HG03432 (cell line): ENCODE results near the gene HNRNPF.
"Not testable (repeated sequence)": the region's sequence is repeated elsewhere in the genome, so short reads cannot be mapped to it uniquely, and the experiment has no call there.

Experiments
- ATAC-seq: cut with Tn5 transposase; IDR thresholded peaks from one replicate; pipeline ENCODE4 v1.9.1; 2021; ENCODE audit warnings: mild to moderate bottlenecking, moderate library complexity; ENCODE audit not compliant: unreplicated experiment

HNRNPF gene

DNA sequence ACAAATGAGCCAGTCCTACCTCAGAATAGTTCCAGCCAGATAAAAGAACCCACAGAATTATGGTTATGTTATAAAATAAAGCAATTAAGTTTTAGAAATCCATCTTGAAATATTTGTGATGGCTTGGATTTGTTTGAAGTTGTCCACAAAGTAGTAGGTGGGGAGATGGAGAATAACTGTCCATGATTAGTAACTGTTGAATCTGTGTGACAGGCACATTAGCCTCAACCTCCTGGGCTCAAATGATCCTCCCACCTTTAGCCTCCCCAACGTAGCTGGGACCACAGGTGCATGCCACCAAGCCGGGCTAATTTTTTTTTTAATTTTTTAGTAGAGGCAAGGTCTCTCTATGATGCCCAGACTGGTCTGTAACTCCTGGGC is 10.1 kb downstream of the HNRNPF start:
- ATAC-seq: no peak

DNA sequence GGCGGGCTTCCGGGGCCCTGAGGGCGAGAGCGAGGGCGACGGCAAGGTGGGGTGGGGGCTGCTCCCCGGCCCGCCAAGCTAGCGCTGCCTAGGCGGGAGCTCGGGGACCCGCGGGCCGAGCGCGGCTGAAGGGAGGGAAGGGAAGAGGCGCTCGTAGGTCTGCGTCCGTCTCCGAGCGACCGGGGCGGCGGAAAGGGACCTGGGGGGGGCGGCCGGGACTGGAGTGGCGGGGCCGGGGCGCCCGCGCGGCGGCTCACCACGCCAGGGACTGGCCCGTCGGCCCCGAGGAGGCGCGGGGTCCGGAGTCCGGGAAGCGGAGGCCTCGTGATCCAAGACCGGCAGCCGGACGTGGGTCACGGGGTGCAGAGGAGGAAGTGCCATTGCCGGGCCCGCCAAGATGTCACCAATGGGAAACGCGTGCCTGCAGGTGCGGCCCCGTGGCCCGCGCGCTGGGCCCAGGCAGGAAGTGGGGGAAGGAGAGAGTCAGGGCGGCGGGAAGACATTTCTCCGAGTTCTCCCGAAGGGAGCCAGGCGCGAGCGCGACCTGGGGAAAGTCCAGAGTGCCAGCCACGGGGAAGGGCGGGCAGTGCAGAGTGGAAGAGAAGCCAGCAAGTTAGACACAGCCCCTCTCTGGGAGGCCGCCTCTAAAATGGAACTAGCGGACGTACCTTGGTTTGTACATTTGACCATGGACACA is 11.9 kb downstream of the HNRNPF start:
- peak; percentile 87 for ATAC-seq

DNA sequence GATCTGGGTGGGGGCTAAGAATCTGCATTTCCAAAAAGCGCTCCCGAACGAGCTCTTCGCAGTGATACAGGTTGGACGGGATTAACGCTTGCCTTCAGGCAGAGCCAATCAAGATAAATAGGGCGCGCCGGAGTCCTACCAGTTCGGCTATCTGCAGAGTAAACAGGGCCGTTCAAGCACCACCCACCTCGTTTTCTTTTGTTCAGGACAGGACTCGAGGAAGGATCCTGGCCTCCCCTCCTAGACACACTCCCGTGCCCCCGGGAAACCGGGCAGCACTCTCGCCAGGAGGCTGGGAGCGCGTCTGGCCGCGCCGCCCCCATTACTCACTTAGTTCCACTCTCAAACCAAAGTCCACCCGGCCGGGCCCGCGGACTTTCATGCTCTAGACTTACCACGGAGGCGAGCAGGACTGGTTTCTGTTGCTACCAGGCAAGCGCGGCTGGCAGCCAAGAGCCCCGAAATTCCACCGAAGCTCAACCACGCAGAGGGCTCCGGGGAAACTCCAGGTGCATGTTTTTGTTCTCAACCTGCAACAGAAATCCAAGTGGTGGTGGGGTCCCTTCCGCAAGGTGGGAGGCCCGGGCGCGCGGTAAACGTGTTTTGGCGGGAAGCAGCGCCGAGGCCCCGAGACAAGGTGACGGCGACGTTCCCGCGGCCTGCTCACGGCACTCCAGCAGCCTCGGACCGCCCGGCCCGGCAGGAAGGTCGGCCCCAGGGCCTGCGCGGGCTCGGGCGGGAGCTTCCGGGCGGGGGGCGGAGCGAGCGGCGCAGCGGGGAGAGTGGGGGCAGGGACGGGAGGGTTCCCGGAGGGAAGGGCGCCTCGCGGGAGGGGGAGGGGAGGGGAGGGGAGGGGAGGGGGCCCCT is 12.7 kb downstream of the HNRNPF start:
- peak; percentile 66 for ATAC-seq

DNA sequence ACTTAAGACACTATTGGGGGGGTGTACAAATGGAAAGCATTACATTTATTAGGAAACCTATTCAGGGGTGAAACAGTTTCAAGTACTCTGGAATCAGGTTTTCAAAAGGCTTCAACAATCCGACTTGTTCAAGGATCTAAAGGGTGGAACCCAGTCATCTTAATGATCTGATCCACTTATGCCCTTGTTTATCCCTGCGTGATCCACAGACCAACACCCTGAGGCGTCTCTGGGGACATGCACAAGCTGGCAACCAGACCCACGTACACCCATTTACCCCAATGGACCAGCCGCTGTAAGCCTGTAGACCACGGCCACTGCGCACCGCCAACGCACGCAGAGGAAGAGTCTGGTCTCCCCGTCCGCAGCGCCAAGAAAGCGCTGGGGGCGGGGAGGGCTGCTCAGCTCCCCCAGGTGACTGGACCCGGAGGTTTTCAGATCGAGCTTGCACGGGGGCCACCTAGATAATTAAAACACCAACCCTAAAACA is 13.4 kb downstream of the HNRNPF start:
- ATAC-seq: no peak

DNA sequence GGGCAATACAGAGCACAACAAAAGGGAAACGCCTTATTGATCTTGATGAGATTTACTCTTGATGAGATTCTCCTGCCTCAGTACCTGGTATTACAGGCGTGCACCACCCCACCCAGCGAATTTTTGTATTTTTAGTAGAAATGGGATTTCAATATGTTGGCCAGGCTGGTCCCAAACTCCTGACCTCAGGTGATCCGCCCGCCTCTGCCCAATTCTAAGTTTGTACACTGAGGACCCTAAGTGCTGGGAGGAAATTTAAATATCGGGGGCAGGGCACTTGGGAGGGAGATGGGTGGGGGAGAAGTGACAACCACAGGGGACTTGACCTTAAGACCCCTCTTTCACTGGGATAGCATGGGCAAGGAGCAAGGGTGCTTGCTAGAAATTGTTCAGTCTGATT is 14.1 kb downstream of the HNRNPF start:
- no peak for ATAC-seq

DNA sequence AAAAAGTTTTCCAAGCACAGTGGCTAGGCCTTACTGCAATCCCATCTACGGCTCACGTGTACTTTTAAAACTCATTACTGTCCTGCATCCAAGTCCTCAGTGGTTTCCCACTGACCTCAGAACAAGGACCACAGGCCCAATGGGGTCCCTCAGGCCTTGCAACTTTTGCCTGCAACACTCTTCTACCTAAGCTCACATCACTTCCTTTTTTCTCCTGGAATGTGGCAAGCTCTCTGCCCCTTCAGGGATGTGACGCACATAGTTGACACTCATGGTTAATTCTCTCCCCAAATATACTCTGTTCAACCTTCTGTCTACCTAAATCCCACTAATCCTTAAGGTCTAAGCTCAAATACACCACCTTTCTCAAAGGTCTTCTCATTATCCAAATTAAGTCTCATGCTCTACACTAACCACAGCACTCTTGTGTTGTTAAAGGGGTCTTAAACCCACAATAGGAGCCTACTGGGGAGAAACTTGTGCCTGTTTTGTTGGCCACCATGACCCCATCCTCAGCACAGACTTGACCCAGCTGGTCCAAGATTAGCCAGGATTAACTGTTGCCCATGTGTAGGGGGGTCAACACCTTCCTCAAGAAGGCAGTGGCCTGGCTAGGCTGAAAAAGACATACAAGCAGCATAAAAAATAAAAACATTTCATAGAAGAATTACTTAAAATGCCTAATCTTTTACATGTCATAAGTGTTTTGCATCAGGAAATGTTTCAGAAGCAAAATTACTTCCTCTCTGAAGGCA is 15.2 kb downstream of the HNRNPF start:
- no peak for ATAC-seq

DNA sequence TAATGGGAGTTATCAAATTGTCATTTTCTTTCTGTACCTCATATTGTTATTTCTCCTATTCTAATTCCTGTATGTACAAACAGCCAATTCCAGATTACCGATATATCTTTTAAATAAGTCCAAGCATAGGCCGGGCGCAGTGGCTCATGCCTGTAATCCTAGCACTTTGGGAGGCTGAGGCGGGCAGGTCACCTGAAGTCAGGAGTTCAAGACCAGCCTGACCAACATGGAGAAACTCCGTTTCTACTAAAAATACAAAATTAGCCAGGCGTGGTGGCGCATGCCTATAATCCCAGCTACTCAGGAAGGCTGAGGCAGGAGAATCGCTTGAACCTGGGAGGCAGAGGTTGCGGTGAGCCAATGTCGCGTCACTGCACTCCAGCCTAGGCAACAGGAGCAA is 15.8 kb downstream of the HNRNPF start:
- not testable (repeated sequence) for ATAC-seq

DNA sequence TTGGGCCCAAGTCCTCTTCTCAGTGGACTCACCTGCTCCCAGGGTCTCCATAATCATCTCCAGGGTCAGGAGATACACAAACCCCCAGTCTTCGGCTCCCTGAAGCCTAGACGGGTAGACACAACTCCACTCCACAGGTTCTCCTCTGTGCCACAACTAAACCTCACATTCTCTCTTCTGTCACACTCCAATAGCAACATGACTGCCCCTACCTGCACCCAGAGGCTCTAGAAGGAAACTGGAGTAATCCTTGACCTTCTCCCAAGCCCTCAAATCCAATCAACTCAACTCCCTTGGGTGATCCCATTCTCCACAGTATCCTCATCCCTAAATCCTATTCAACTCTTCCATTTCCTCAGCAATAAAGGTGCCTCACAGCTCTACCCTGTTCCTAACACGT is 16.2 kb downstream of the HNRNPF start:
- ATAC-seq: no peak

DNA sequence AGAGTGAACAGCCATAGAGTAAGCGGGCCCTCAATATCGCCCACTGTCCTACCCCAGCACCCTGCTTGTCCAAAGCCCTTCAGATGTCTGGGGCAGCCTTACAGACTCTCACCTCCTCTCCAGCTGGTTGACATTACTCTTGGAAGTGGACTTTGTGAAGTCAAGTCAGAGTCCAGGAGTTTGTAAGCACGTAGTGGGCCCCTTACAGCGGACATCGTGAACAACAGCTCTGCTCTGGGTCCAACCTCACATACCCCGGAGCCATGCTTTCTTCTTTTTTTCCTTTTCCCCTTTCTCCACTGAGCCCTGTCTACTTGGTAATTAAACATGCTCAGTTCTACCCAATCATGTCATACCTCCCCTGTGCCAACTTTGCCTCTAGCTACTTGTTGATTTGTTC is 17.5 kb downstream of the HNRNPF start:
- ATAC-seq: no peak

DNA sequence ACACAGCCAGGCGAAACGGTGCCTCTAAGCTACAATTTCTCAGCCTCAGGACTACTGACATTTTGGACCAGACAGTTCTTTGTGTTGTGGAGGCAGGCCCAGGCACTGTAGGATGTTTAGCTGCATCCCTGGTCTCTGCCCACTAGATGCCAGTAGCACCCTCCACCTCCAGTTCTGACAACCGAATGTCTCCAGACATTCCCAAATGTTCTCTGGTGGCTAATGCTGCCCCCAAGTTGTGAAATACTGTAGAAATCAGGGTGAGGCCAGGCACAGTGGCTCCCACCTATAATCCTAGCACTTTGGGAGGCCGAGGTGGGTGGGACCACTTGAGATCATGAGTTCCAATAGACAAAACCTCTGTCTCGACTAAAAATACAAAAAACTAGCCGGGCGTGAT is 18.2 kb downstream of the HNRNPF start:
- no peak for ATAC-seq

DNA sequence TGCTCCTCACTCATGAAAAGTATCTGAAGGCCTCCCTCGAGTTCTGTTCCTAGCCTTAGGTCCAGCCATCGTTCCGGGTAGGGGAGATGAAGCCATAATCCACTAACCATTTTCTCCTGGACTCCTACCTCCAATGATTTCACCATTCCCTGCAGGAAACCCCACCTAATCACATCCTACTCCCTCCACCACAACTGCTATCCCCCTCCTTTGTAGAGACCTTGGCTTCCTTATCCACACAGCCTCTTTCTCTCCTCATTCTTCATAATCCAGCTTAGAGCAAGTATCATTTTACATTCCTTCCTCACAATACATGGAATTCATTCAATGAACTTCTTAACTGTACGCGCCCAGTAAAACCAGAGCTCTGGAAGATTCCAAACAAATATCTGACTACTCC is 18.7 kb downstream of the HNRNPF start:
- ATAC-seq: no peak

DNA sequence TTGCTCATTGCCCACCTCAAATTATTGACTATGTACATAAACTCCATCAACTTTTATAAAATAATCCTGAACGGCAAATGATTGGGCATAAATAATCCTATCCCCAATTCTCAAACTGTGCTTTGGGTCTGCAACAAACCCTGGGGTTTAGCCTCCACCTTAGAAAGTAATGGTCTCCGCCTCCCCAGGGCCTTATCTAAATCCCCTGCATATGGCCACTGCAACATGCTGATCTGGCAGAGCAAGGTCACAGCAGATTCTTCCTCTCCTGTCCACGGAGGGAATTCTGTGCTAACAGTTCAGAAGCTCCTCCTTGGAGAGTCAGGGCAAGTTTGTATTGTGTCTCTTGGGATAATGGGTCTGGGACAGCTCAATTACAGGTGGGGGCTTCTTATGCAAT is 19.1 kb downstream of the HNRNPF start:
- ATAC-seq: no peak

DNA sequence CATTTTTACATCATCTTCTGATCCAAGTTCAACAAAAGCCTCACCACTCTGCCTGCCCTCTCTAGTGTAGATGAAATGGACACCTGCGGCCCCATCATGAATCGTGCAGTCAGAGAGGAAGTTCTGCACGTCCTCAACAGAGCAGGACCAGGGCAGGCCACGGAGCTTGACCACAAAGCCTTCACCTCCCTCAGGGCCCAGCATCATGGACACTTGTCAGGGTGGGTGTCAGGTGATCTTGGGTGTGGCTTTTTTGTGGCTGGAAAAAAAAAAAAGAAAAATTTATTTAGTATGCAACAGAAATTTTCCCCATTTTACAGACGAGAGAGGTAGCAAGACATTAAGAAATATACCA is 21.3 kb downstream of the HNRNPF start:
- ATAC-seq: no peak

DNA sequence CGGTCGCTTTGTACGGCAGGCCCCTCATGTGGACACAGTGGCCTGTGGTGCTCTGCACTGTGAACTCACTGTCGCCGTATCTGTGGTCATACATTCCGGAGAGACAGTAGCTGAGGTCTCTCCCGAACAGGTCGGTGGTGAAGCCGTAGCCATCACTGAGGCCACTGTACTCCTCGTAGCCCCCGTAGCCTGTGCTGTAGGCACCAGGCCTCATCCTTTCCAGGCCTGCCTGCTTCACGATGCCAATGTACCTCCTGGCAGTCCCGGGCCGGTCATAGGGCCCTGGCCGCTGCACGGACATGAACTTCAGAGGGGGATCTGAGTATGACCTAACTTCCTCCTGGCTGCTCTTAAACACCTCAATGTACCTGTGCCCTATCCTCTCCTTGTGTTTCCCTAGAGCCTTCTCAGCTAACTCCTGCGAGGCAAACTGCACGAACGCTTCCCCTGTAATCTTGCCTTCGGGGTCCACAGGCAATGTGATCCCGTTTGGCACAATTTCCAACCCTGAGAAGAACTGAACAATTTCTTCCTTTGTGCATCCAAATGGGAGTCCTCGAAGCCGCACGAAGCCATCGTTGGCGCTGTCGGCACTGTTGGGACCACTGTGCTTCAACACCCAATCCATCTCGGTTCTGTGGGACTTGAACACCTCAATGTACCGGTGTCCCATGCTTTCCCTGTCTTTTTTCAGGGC is 21.9 kb downstream of the HNRNPF start:
- no peak for ATAC-seq

DNA sequence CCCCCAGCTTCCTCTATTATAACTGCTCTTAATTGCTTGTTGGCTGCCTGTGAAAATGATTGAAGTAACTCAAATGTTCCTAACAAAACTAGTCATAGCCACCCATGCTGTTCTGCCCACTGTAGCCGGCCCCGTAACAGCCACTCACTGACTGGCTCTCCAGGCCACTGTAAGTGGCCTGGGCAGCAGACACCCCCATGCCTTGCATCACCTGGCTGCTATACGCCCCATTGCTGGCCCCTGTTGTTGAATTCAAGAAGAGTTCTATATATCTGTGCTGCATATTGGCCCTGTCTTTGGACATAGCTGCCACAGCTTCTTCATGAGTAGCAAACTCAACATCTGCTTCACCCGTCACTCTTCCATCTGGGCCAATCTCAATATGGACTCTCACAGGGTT is 22.4 kb downstream of the HNRNPF start:
- no peak for ATAC-seq

DNA sequence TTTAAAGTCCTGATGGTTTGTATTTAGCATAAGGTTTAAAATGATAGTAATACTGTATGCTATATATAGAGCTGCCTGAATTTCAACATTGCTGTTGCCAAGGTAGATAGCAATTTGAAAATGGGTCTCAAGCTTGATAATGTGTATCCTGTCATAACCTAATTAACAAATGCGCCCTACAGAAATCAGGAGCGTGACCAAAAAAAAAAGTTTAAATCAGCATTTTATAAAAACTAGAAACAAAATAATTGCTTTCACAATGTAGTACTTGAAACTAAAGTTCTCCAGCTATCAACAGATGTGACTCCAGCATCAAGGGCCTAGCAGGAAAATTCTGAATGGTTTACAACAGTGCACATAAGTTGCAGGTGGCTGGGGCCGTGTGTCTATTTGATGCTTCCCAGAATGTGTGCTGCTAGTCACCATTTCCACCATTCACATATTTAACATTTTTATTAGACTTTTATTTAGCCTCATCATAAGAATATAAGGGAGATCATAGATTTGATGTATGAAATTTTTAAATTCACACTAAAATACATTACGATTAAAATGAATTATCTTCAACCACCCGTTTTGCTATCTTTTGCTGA is 23.5 kb downstream of the HNRNPF start:
- ATAC-seq: no peak

DNA sequence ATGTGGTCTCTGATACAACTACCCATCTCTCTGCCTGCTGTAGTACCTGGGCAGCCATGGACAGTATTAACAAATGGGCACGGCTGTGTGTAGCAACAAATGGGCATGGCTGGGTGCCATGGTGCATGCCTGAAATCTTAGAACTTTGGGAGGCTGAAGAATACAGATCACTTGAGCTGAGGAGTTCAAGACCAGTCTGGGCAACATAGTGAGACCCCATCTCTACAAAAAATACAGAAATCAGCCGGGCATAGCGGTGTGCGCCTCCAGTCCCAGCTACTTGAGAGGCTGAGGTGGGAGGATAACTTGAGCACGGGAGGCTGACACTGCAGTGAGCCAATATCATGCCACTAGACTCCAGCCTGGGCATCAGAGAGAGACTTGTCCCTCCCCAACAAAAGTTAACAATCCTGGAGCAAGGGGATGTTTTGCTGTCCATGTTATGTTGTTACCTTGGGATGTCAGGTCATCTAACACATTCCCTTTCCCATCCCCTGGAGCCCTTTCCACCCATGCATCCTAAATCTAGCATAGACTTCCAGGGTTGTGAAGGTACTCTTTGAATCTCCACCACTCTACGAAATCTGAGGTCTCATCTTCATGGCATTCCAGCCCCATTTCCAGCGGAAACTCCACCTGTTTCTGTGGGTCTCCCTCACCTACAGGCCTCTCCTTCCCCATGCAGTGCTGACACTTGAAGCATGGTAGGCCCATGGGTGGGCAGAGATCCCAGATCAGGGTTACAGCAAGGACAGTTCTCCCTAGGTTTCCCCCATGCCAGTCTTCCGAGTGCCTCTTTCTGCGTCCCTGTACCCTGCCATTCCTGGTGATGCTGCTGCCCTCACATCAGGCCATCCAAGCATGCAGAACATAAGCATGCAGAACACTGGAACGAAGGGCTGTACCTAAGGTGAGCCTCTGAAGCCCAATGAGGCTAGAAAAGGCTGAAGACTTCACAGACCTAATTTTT is 24.4 kb downstream of the HNRNPF start:
- ATAC-seq: no peak

DNA sequence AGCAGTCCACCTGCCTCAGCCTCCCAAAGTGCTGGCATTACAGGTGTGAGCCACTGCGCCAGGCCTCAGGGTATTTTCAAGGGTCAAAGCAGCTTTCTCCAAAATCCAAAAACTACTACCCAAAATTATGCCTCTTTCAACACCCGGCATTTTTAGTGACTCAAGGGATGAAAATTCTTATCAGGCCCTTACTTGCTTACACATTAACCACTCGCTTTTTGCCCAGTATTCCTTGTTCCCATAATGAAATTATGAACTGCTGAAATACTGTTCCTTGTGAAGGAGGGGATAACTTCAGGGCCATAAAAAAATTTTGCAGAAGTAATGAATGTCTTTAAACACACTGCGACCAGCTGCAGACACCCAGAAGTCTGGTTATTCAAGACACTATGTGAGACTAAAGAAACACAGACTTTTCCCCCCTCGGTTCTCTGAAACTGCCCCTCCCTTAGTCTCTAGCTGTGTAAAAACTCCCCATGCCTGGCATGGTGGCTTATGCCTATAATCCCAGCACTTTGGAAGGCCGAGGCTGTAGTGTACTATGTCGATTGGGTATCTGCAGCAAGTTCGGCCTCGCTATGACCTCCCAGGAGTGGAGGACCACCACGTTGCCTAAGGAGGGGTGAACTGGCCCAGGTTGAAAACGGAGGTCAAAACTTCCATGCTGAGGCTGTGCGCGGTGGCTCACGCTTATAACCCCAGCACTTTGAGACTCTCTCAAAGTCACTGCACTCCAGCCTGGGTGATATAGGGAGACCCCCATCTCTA is 25.6 kb downstream of the HNRNPF start:
- ATAC-seq: no peak
